Activated CD8-positive, alpha-beta memory T cell treated with anti-CD3 and anti-CD28 coated beads, Interleukin-2, amount 10 ng/mL, durations not matched to agents 7 days and 5 days (primary cell): Measurements from ENCODE around the gene GALNT2. TPM values are rescaled to one million over a fixed set of nuclear protein-coding genes. Genes with fewer than 3 reads are reported as not detected.

Experiments
- ATAC-seq: fragments of 150-1000 bp; cut with Tn5 transposase; one replicate; pipeline ENCODE4 v1.10.0; 2021; ENCODE audit warnings: moderate library complexity
- CTCF ChIA-PET: fragments of 350-600 bp; sonication (Branson Sonifier 250); formaldehyde crosslinking; loops from one replicate; lab custom pipeline; 2021; ENCODE audit warnings: antibody characterized with exemption; lab: Charles Lee
- DNase-seq: peaks from one replicate; pipeline ENCODE4 v3.0.0-alpha.2; 2020
- H3K27ac Mint-ChIP-seq: one replicate; pipeline ENCODE4 v1.8.0; 2021; ENCODE audit warnings: mild to moderate bottlenecking, mixed read lengths
- H3K27me3 Mint-ChIP-seq: one replicate; pipeline ENCODE4 v1.8.0; 2021; ENCODE audit warnings: mixed read lengths
- H3K36me3 Mint-ChIP-seq: one replicate; pipeline ENCODE4 v1.8.0; 2021; ENCODE audit warnings: mild to moderate bottlenecking, mixed read lengths
- H3K4me1 Mint-ChIP-seq: one replicate; pipeline ENCODE4 v1.8.0; 2021; ENCODE audit warnings: mixed read lengths
- H3K4me3 Mint-ChIP-seq: one replicate; pipeline ENCODE4 v1.8.0; 2021; ENCODE audit warnings: mild to moderate bottlenecking, moderate library complexity, mixed read lengths
- H3K9me3 Mint-ChIP-seq: one replicate; pipeline ENCODE4 v1.8.0; 2022; ENCODE audit warnings: low read depth, mixed read lengths
- total RNA-seq, 2 experiments: library from RNA; stranded (reverse); gene quantifications; one replicate each; pipeline ENCODE4 v1.2.3, GENCODE V29; 2021

GALNT2 gene
- total RNA-seq, 2 experiments from 2014 or later: 25.0 to 30.2 TPM

DNA sequence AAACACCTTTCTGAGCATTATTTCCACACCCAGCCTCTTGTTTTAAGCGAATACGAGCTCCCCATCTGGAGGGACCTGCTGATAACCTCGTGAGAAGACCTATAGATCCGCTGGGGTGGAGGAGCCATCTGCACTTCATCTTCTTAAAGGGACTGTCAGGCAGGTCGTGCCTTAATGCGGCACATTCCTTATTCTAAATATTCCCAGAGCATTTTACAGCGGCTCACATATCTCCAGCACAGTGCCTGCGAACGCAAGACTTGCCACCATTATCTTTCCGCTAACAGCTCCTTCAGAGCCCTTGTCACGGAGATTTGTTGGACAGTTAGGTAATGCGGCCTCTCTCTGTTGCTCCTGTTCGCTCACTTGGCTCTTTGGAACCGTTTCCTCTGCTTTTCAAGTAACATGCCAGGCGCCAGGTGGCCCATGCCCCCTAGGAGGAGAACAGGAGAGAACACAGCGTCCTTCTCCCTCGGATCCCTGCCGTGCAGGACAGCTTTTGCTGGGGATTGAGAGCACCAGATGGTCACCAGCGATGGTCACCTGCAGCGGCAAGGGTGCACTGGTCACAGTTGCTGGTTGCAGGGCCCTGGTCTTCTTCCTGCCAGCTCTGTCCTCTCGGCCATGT, 196.6 kb downstream of the GALNT2 start:
- CTCF ChIA-PET: no interaction called here
- DNase-seq: no peak
- peaks cover 10% of the 10 kb centered on the region for H3K36me3 Mint-ChIP-seq

DNA sequence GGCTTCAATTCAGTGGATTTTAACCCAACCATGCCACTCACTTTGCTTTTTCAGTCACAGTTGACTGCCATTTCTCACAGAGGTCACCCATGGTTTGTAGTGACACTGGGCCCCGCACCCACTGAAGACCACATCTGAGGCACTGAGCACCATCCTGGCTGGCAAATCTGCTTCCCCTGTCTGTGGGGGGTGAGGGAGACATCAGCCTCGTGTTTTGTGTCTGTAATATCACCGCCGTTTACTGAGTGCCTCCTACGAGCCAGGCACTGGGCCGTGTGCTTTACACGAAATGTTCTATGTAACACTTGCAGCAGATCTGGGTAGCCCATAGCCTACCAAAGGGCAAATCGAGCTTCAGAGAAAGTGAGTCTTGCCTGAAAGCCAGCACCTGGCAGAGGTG, 197.3 kb downstream of the GALNT2 start:
- no peak for DNase-seq
- H3K27ac Mint-ChIP-seq: no peak overlapping the region

More for the DNA sequence above, 196.6 kb downstream of the GALNT2 start:
- Mint-ChIP-seq H3K9me3 (no peaks in the 10 kb centered on the region), H3K4me1 (peaks cover under 1% of the 10 kb centered on the region), H3K27me3 (no peaks in the 10 kb centered on the region), H3K4me3 (no peak overlapping the region), H3K27ac (no peak overlapping the region)
- no peak for ATAC-seq

DNA sequence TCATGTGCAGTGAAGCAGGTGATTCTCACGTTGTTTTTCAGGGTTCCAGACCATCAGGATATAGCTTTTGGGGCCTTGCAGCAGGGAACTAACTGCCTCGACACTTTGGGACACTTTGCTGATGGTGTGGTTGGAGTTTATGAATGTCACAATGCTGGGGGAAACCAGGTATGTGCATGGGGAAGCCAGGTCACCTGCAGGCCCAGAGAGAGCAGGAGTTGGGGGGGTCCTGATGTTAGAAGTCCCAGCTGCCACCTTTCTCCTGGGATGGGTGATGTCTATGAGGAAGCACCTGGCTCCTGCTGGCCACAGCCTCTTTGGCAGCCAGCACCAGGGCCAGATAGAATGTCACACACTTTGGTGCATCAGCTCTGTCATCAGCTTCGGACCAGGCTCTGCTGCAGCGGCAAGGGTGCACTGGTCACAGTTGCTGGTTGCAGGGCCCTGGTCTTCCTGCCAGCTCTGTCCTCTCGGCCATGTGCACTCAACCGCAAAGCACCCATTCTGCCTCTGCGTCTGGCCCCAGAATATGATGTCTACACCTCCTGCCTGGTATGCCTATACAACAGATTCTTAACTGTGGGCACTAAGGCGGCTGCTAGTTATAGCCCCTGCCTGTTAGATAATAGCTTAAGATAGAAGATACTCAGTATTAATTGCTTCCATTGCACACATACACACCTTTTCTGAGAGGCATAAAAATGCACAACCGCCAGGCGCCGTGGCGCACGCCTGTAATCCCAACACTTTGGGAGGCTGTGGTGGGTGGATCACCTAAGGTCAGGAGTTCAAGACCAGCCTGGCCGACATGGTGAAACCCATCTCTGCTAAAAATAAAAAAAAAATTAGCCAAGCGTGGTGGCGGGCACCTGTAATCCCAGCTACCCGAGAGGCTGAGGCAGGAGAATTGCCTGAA, 198.4 kb downstream of the GALNT2 start:
- Mint-ChIP-seq H3K9me3 (no peaks in the 10 kb centered on the region), H3K4me1 (peaks cover 9% of the 10 kb centered on the region), H3K27ac (no peak overlapping the region), H3K4me3 (no peak overlapping the region), H3K27me3 (no peaks in the 10 kb centered on the region), H3K36me3 (peaks cover 2% of the 10 kb centered on the region)
- CTCF ChIA-PET: interaction anchor here (0.8 kb wide), 1 partner anchor 57 kb away, joined by 3 read pairs; no protein-coding TSS in a partner anchor
- no peak for ATAC-seq
- DNase-seq: no peak

More for the DNA sequence above, 197.3 kb downstream of the GALNT2 start:
- CTCF ChIA-PET: no interaction called here
- no peaks in the 10 kb centered on the region for H3K9me3 Mint-ChIP-seq
- no peak for ATAC-seq
- H3K4me3 Mint-ChIP-seq: no peak overlapping the region
- H3K27me3 Mint-ChIP-seq: no peaks in the 10 kb centered on the region
- H3K36me3 Mint-ChIP-seq: peaks cover 7% of the 10 kb centered on the region
- peaks cover 3% of the 10 kb centered on the region for H3K4me1 Mint-ChIP-seq

DNA sequence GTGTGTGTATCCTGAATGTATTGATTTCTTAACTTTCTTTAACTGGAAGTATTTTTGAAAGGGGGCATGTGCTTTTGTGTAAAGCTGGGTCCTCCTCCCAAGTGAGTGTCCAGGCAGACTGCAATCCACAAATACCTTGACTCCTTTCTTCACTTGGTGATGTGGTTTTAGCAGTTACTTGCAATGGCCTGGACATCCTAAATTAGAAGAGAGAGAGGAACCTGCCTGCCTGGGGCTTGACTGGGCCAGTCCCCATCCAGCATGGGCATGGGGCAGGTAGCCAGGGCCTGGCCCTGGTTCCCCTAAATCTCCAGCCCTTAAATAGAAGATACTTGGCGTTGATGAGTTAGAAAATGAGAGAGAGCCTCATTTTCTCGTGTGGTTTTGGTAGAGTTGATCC, 199.4 kb downstream of the GALNT2 start:
- peaks cover 3% of the 10 kb centered on the region for H3K36me3 Mint-ChIP-seq
- DNase-seq (no peak), ATAC-seq (no peak)
- CTCF ChIA-PET: no interaction called here
- peaks cover 19% of the 10 kb centered on the region for H3K4me1 Mint-ChIP-seq
- H3K9me3 Mint-ChIP-seq: no peaks in the 10 kb centered on the region
- H3K27me3 Mint-ChIP-seq: no peaks in the 10 kb centered on the region
- H3K4me3 Mint-ChIP-seq: no peak overlapping the region
- no peak overlapping the region for H3K27ac Mint-ChIP-seq

DNA sequence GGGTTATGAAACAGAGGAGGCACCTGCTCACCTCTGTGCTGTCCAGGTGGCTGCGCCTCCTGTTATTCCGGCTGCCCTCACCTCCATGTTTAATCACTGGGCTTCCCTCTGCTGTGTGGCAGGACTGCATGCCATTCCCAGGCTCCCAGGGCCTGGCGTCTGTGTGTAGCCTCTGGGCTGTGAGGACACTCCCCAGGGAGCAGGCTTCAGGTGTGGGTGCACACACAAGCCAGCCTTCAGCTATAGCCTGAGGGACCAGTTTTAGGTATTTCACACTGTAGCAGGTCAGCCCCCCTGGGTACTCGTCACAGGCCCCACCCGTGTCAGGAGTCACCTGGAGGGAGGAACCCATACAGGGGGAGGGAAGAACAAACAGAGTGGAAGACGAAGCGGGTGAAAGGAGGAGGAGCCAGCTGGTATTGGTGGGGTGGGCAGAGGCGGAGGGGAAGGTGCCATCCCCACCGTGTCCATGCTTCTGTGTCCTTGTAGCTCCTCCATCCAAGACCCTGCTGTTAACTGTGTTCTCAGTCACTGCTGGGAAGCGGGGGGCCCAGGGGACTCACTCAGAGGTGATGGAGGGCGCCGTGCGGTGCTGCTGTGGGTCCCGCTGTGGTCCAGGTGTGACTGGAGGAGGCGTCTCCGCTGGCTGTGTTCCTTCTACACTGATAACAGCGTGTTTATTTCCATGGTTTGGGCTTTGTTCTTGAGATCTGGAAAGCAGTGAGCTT, 200.5 kb downstream of the GALNT2 start:
- Mint-ChIP-seq H3K9me3 (no peaks in the 10 kb centered on the region), H3K4me1 (peaks cover 19% of the 10 kb centered on the region), H3K27ac (no peak overlapping the region), H3K27me3 (no peaks in the 10 kb centered on the region), H3K36me3 (peaks cover 3% of the 10 kb centered on the region), H3K4me3 (no peak overlapping the region)
- ATAC-seq: no peak
- no peak for DNase-seq
- CTCF ChIA-PET: interaction anchor here (1.7 kb wide), 1 partner anchor 606 kb away, joined by 4 read pairs; no protein-coding TSS in a partner anchor

DNA sequence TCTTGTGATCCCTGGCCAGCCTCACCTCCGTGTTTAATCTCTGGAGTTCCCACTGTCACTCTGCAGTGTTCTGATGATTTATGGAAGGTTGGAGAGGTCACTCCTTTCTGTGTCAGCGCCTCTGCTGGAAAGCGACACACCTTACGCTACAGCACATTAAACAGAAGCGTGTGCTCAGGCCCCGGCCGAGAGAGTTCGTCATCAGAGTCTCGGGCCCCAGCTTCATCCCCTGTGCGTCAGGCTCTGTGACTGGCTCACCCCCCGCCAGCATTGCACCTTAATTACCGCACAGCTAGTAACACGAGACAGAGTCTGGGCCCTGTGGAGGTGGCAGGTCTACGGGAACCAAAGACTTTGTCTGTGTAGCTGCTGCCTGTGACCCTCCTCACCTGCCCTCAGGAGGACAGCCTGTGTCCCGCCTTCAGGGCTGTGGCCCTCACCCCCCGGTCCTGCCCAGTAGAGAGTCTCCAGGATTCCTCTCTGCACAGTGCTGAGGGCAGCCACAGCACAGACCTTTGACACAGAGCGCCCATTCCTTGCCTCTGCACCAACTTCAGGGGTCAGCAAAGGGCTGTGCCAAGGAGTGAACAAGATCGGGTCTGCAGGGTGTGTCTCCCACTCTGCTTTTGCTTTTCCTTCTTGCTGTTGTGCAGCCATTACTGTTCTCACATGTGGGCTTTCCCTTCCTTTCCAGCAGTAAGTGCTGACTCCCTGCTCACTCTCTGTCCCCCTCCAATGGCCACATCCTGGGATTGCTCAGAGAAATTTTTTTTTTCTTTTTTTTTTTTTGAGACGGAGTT, 201.5 kb downstream of the GALNT2 start:
- no peak overlapping the region for H3K4me3 Mint-ChIP-seq
- peaks cover 25% of the 10 kb centered on the region for H3K4me1 Mint-ChIP-seq
- CTCF ChIA-PET: interaction anchor here (1.7 kb wide), 1 partner anchor 608 kb away, joined by 4 read pairs; no protein-coding TSS in a partner anchor
- H3K27me3 Mint-ChIP-seq: no peaks in the 10 kb centered on the region
- DNase-seq (no peak), ATAC-seq (no peak)
- no peaks in the 10 kb centered on the region for H3K9me3 Mint-ChIP-seq
- H3K27ac Mint-ChIP-seq: no peak overlapping the region
- H3K36me3 Mint-ChIP-seq: peaks cover 3% of the 10 kb centered on the region

DNA sequence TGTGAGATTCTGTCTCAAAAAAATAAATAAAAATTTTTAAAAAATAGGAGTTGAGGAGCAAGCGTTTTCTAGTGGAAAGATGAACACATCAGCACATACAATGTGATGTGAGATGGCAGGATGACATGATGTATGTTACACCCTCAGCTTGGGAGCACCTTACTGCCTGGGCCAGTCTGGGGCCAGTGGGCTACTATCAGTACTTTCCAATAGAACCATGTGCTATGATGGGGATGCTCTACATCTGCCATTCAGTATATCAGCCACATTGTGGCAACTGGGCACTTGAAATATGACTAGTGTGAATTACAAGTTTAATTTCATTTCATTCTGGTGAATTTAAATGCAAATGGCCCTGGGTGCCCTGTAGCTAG, 203.1 kb downstream of the GALNT2 start:
- Mint-ChIP-seq H3K27ac (peak overlapping the region; percentile 64), H3K36me3 (peaks cover 5% of the 10 kb centered on the region), H3K9me3 (no peaks in the 10 kb centered on the region), H3K4me1 (peaks cover 33% of the 10 kb centered on the region), H3K27me3 (no peaks in the 10 kb centered on the region), H3K4me3 (no peak overlapping the region)
- CTCF ChIA-PET: no interaction called here
- ATAC-seq: peak; percentile 14
- no peak for DNase-seq

DNA sequence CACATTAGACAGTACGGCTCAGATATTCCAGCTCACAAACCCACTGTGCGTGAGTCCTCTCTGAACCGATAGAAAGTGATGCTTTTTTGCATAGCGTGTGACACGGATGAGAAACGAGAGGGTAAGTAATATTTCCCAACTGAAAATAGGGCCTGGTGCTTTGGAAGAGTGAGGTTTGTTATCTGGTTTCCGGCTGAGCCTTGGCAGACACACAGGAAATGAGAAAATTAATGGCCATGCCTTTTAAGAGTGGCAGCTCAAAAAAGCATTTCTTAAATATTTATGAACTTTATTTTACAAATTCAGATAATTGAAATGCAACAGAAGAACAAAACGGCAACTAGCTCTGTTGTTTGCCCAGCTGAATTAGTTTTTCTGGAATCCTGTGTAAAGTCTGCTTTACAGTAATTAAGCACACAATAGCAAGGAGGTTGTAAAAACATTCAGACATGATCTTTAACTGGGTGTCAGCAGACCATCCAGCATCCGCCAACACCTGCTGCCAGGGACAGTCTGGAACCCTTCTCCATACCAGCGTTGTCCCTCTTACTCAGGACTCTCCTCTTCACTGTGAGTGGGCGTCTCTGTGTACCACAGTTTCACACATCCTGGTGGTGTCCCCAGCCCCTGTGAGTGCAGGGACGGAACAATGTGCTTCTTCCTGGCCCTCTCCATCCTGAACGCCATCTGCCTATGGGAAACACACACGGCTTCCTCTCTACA, 203.7 kb downstream of the GALNT2 start:
- H3K4me3 Mint-ChIP-seq: no peak overlapping the region
- ATAC-seq (peak; percentile 54), DNase-seq (no peak)
- peak overlapping the region; percentile 70 for H3K27ac Mint-ChIP-seq
- peaks cover 5% of the 10 kb centered on the region for H3K36me3 Mint-ChIP-seq
- H3K4me1 Mint-ChIP-seq: peaks cover 33% of the 10 kb centered on the region
- no peaks in the 10 kb centered on the region for H3K9me3 Mint-ChIP-seq
- no peaks in the 10 kb centered on the region for H3K27me3 Mint-ChIP-seq
- CTCF ChIA-PET: no interaction called here

DNA sequence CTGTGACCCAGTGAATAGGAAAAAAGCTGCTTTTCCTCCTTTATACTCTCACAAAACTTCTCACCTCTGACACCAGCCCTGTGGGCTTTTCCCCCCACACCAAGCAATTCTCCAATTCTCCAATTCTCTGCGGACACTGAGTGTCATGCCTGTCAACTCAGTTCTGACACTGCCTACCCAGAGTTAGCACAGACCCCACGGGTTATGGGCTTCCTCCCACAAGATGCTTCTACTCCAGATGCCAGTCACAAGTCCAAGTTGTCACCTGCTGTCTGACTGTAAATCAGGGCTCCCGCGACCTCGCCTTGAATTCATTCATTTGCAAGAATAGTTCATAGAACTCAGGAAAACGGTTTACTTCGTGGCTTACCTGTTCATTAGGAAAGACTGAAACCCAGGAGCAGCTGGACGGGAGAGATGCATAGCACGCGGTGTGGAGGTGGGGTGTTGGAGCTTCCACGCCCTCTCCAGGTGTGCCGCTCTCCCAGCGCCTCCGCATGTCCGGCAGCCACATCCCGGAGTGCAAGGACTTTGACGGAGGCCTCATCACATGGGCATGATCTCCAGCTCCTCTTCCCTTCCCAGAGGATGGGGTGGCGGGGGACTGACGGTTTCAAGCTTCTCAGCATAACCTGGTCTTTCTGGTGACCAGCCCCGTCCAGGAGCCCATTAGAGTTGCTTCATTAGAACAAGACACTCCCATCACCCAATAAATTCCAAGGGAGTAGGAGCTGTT, 204.4 kb downstream of the GALNT2 start:
- H3K36me3 Mint-ChIP-seq: peaks cover 5% of the 10 kb centered on the region
- CTCF ChIA-PET: no interaction called here
- peak overlapping the region; percentile 70 for H3K27ac Mint-ChIP-seq
- no peaks in the 10 kb centered on the region for H3K27me3 Mint-ChIP-seq
- ATAC-seq (no peak), DNase-seq (no peak)
- no peaks in the 10 kb centered on the region for H3K9me3 Mint-ChIP-seq
- H3K4me3 Mint-ChIP-seq: no peak overlapping the region
- H3K4me1 Mint-ChIP-seq: peaks cover 33% of the 10 kb centered on the region

DNA sequence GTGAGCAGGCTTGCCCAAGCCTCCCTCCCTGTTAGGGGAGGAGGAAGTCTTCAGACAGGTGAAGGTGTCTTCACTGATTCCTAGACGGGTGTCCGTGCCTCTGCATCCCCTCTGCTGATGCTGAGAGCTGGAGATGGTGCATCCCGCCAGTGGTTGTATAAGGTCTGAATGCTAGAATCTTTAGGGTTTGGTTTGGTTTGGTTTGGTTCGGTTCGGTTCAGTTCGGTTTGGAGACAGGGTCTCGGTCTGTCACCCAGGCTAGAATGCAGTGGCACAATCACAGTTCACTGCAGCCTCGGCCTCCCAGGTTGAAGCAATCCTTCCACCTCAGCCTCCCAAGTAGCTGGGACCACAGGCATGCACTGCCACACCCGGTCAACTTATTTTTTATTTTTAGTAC, 205.5 kb downstream of the GALNT2 start:
- ATAC-seq: no peak
- peaks cover 39% of the 10 kb centered on the region for H3K4me1 Mint-ChIP-seq

DNA sequence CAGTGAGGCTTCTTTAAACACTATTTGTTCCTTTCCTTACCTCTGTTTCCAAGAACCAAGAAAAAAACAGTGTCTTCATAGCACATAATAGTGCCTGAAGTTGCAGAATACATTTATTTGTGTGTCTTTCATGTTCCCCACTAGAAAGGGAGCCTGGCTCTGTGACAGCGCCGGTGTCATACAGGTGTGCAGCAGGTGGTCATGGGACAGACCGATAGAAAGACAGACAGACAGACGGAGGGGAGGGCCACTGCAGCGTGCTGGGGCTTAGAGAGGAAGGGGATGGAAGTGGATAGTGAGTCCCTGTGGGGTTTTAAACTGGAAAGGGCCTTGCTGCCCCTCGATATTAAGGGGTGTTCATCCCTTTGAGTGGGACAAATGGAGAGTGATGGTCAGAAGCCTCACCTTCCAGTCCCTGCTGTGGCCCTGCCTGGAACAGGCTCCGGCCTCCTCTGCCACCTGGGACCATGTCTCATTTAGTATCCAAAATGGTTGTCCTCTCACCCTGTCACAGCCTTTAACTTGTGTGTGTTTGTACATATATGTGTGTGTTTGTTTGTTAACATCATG, 206.2 kb downstream of the GALNT2 start:
- DNase-seq (no peak), ATAC-seq (no peak)
- CTCF ChIA-PET: interaction anchor here (1.0 kb wide), 1 partner anchor 64 kb away, joined by 3 read pairs; no protein-coding TSS in a partner anchor
- Mint-ChIP-seq H3K4me1 (peaks cover 39% of the 10 kb centered on the region), H3K27ac (peak overlapping the region; percentile 75), H3K4me3 (no peak overlapping the region), H3K27me3 (no peaks in the 10 kb centered on the region), H3K36me3 (peaks cover 4% of the 10 kb centered on the region), H3K9me3 (no peaks in the 10 kb centered on the region)

More for the DNA sequence above, 205.5 kb downstream of the GALNT2 start:
- H3K27me3 Mint-ChIP-seq: no peaks in the 10 kb centered on the region
- CTCF ChIA-PET: no interaction called here
- DNase-seq: no peak
- peaks cover 4% of the 10 kb centered on the region for H3K36me3 Mint-ChIP-seq
- no peak overlapping the region for H3K27ac Mint-ChIP-seq
- no peak overlapping the region for H3K4me3 Mint-ChIP-seq
- no peaks in the 10 kb centered on the region for H3K9me3 Mint-ChIP-seq
